ENCODE measurements around the gene SRC. TPM values are rescaled to one million over a fixed set of nuclear protein-coding genes. Genes with fewer than 3 reads are reported as not detected.

SRC gene
- total RNA-seq, 1 experiment from 2014 or later, result 7.2 TPM

DNA sequence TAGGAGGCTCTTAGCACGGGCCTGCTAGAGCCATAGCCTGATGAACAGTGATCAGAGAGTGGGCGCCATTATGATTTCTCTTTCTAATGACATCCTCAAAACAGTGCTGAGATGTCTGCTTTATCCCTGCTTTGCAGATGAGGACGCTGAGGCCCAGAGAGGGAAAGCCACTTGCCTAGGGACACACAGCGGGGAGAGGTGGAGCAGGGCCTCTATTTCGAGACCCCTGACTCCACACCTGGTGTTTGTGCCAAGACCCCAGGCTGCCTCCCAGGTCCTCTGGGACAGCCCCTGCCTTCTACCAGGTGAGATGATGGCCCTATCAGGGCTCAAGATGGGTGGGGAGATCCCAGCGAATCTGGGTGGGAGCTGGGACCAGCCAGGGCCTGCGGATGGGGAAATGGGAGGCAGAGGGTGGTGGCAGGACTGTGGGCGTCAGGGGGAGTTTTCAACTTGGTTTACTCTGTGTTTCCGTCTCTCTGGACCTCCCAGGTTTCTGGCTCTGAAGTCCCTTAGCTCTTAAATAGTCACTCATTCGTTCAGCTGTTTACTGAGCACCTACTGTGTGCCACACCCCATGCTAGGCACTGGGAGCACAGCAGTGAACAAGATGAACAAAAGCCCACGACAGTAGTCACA, 36.7 kb downstream of the SRC start:
- no peak for DNase-seq (ENCODE audit: low spot score)

DNA sequence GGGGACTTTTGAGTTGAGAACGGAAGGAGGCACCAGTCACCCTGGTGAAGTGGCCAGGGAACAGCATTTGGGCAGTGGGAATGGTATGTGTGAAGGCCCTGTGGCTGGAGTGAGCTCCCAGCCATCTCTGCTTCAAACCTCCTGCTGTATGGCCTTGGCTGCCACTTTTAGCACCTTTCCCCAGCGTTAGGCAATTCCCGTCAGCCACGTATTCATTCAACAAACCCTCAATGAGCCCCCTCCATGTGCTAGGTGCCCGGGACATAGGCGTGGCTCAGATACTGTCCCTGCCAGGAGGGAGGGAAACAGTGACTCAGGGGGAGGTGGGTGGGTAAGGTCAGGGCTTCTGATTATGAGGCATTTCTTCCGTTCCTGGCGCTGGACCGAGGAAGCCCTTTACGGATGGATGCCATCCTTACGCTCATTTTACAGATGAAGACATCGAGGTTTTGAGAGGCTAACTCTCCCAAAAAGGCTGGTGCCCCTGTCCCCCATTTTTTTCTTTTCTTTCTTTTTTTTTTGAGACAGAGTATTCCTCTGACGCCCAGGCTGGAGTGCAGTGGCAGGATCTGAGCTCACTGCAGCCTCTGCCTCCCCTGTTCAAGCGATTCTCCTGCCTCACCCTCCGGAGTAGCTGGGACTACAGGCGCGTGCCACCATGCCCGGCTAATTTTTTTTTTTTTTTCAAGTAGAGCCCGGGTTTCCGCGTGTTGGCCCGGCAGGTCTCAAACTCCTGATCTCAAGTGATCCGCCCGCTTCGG, 37.5 kb downstream of the SRC start:
- peak; percentile 35 for DNase-seq (ENCODE audit: low spot score)

DNA sequence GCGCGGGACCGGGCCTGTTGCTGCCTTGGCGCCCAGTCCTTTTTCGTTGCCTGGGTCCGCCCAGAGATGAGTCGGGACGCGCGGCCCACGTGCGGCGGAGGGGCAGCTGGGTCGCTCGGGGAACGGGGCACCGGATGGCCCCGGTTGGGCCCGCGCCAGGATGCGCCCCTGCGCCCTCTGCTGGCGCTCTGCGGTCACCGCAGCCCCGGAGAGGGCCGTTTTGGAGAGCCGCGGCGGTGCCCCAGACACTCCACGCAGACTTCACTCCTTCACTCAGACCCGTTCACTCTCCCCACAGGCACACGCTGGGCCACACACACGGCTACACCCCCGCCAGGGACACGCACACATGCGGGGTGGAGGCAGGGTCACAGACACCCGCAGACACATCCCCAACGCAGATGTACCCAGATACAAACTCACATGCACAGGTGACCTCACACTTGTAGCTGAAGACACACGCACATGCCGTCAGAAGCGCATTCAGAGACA, 38.8 kb downstream of the SRC start:
- no peak for DNase-seq (ENCODE audit: low spot score)

DNA sequence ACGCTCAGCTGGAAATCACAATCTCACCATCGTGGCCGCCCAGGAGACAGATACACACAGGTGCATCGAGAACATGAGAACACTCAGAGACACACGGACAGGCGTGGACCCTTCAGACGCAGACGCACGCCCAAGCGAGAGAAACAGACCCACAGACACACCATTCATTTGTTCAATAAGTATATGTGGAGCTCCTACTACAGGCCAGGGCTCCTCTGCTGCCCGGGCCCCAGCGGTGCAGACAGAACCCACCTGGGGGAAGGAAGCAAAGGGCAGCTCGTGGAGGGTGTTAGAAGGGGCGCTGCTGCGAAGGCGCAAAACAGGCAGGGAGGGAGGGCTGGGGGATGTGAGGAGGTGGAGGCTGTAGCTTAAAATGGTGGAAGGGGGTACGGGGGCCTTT, 39.2 kb downstream of the SRC start:
- DNase-seq (ENCODE audit: low spot score), result no peak

DNA sequence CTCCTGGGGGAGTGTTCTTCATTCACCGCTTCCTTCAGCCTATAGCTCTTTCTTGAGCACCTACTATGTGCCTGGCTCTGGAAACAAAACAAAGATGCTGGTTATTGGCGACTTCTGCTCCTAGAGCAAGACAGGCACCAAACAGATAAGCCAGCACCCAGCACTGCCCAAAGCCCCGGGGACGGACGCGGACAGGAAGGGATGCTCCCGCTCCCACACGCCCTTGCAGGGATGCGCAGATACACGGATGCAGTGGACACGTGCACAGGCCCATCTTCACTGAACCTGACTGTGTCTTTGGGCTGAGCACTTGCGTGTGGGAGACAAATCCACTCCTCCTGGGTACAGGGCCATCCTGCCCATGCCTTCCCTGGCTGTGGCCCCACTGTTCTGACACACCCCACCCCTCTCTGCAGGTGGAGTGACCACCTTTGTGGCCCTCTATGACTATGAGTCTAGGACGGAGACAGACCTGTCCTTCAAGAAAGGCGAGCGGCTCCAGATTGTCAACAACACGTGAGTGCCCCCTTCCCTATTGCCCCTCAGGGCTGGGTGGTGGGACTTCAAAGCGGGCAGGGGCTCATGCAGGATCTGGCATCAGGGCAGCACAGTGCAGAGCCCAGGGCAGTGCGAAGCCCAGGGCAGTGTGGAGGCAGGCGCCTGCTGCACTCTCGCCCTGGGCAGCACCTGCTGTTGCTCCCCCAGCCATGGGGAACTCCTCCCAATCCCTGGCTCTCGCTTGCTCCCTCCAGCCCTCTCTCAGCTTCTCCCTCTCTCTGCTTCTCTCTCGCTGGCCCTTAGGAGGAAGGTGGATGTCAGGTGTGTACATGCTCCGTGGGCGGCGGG, 39.9 kb downstream of the SRC start:
- DNase-seq (ENCODE audit: low spot score), result no peak

DNA sequence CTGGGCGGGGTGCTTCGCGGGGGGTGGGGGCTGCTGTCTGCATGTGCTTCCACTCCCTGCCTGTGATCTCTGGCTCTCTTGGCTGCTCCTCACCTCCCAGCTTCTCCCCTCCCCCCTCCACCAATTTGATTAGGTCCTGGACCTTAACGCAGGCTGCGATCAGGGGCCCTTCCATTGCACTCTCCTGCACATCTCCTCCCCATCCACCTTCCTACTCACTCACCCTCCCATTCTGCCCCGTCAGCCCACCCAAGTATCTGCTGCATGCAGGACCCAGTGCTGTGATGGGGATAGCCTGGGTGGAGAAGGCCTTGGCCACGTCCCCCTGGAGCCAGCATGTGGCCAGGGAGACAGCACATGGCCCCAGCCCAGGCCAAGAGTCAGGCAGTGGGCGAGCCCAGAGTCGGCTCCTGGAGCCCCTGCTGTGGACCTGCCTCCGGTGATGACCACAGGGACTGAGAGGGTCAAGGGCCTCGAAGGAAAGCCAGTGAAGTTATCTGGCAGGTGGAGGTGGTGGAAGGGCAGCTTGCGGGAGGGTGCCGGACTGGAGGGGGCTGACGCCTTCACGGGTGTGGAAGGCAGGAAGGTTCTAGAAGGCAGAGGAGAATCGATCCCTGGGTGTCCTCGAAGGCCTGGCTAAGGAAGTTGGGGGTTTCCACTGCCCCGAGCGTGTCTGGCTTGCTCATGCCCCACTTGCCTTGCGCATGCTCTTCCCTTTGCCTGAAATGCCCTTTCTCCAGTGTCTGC, 40.7 kb downstream of the SRC start:
- no peak for DNase-seq (ENCODE audit: low spot score)

DNA sequence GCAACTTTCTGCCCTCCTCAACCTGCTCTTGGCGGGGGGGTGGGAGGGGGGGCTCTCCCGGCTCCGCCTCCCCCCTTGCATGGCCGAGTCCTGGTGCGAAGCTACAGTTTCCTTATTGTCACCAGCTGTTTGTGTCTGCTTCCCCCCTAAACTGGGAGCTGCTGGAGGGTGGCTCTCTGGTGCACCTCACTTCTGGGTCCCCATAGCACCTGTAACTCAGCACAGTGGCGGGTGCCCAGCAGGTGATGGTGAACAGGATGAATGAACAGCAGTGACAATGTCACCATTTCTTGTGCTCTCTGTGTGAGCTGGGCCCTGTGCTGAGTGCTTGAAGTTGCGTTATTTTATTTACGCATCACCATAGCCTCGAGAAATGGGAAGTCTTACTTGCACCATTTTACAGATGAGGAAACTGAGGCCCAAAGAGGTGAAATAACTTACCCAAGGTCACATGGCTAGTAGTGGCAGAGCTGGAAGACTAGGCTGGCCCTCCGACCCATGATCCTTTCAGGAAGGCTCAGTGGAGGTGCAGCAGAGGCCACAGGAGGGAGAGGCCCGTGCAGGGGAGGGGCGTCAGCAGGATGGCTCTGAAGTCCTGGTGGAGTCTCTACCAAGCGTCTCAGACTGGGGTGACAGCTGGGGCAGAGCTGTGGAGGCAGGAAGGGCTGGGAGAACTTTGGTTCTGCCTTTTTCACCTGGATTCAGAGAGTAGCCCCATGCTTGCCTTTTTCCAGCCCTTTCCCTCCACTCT, 41.8 kb downstream of the SRC start:
- no peak for DNase-seq (ENCODE audit: low spot score)

DNA sequence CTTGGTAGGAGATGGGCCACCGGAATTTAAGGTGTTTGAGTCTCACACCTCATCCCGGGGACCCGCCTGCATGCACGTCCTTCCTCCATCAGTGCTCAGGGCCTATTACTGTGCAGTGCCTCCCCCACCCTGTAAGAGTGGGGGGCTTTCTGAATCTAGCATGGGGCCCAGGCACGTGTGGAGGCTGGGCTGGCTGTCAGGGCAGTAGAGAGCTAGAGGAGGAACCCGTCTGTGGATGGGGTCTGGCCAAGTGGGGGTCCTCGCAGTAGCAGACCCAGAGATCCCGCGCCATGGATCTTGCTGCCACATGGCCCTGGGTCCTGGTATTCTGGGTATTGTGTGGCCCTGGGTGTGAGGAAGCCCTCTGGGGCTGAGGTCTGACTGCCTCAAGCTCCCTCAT, 42.9 kb downstream of the SRC start:
- no peak for DNase-seq (ENCODE audit: low spot score)

DNA sequence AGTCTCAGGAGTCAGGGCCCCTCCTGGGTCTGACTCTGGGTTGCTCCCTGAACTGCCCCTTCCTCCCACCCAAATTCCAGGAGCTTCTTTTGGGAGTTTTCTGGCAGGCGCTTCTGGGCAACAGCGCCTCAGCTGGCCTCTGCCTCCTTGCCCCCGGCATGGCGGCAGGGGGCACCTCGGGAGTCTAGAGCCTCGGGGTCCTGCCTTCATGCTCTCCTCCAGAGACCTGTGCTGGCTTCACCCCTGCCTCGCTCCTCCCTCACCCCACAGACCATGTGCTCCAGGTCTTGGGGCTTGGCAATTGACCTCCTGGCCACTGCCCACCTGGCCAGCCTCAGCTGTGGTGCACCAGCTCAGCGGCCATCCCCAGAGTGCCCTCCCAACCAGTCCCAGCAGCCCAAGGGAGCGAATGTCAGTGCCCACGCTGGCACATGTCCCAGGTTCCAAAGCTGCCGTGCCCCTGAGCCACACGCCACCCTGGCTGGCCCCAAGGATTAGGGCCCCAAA, 43.4 kb downstream of the SRC start:
- no peak for DNase-seq (ENCODE audit: low spot score)

DNA sequence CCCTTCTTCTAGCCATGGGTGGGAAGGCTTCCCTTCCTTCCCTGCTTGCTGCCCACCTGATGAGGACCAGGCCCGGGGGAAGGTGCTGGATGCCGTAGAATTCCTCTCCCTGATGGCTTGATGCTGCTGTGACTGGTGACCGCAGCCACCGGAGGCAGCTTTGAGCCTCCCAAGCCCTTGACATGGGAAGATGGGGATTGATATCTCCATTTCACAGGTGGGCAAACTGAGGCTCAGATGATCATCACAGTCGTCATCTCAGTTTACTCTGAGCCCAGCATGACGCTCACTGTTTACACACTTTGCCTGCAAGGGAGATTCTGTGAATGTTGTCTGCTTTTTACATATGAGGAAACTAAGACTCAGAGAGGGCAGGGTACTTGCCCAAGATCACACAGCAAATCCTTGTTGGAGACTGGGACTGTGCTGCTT, 43.9 kb downstream of the SRC start:
- no peak for DNase-seq (ENCODE audit: low spot score)

DNA sequence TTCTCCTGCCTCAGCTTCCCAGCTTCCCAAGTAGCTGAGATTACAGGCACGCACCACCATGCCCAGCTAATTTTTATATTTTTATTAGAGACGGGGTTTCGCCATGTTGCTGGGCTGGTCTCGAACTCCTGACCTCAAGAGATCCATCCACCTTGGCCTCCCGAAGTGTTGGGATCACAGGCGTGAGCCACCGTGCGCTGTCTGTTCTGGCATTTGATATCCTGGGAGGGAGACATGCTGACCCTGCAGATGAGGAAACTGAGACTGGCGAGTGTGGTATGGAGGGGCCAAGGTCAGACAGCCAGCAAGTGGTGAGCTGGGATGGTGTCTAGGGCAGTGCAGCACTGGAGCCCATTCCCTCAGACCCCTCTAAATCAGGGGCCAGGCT, 44.6 kb downstream of the SRC start:
- no peak for DNase-seq (ENCODE audit: low spot score)

DNA sequence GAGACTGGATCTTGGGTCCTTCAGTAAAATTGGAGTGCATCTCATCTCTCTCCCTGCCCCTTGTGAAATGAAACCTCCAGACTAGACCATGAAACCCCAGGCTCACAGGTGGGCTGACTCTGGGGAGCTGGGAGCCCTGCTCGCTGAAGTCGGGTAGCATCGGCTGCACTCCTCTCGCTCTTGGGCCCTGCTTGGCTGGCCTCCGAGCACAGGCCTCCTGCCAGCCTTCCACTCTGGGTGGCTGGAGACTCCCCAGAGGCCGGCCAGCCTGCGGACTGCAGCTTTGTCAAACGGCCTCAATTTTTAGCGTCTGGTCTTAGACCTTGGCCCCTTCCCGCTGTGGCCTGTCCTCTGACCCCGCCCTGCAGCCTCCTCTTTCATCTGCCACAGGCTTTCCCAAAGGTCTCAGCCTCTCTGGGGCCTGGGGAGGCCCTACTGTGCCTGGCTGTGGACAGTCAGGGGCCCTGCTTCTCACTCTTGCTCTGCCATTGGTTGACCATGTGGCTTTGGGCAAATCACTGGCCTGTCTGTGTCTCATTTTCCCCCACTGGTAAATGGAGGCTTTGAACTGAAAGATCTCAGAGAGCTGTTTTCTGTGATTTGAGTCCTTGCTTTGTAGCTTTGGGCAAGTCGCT, 45.1 kb downstream of the SRC start:
- no peak for DNase-seq (ENCODE audit: low spot score)

DNA sequence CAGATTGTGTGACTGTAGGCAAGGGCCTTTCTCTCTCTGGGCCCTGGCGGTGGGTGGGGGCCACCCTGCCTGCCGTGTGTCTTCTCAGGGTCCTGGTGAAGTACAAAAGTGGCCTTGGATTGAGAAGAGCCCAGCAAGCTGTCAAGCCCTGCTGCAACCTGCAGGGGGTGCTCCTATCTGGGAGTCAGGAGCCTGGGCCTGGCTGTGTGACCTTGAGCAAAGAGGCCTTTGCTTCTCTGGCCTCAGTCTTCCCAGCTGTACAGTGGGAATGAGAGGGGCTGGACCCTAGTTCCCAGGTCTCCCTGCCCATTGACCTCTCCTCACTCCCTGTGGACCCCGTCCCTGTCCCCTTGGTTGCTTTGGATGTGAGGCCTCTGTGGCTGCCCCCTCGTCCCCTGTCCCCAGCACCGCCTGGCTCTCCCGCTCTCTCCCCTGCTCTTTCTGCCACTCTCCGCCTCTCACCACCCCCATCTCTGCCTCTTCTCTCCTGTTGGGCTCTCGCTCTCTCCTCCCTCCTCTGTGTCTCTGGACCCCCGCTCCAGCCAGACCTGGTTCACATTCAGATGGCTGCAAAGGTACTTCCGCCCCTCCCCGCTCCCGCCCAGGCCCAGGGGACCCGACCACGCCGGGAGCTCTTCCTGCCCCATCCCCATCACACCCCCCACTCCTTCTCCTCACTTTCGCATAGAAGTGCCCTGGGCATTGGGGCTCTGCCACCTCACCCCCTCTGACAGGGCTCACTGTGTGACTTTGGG, 46.7 kb downstream of the SRC start:
- DNase-seq (ENCODE audit: low spot score), result no peak

DNA sequence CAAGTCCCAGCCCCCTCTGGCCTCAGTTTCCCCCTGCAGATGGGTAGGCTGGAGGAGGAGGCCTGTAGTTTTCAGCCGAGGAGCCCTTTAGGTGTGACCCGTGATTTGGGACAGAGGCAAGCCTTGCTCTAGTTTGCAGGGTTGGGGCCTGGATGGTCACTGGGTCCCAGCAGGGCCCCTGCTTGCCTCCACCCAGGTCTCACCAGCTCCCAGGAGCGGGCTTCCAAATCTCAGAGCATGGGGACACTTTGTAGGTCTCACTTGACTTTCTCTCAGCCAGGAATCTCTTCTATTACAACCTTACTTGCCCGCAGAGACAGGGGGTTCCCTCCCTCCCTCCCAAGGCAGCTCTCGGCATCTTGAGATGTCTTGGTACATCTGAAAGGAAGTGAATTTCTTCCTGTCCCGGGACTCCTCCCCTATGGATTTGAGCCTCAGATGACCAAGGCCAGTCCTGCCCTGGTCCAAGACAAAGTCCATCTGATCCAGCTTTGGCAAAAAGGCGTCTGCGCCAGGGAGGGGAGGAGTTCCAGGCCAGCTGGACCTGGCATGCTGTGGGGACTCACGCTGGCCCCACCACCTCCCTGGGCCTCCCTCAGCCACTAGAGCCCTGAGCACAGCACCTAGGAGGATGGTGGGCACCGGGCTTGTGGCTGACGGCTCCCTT, 47.4 kb downstream of the SRC start:
- DNase-seq (ENCODE audit: low spot score), result no peak

DNA sequence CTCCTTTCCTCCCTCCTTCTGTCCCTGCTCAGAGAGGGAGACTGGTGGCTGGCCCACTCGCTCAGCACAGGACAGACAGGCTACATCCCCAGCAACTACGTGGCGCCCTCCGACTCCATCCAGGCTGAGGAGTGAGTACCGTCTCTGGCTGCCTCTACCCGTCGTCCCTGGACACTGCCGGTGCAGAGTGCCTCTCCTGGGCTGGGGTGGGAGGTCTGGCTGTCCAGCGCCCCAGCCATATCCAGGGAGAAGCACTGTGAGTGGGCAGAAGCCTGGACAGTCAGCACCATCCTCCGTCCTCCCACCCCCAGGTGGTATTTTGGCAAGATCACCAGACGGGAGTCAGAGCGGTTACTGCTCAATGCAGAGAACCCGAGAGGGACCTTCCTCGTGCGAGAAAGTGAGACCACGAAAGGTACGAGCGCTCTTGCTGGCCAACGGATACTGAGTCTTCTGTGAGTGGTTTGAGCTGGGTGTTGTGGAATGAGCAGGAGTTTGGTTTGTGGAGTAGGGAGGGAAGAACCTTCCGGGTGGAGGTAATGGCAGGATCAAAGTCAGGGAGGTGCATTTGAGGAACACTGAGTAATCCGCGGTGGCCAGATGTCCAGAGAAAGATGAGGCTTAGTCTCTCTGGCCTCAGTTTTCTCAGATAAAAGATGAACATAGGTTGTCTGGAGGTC, 48.1 kb downstream of the SRC start:
- no peak for DNase-seq (ENCODE audit: low spot score)

DNA sequence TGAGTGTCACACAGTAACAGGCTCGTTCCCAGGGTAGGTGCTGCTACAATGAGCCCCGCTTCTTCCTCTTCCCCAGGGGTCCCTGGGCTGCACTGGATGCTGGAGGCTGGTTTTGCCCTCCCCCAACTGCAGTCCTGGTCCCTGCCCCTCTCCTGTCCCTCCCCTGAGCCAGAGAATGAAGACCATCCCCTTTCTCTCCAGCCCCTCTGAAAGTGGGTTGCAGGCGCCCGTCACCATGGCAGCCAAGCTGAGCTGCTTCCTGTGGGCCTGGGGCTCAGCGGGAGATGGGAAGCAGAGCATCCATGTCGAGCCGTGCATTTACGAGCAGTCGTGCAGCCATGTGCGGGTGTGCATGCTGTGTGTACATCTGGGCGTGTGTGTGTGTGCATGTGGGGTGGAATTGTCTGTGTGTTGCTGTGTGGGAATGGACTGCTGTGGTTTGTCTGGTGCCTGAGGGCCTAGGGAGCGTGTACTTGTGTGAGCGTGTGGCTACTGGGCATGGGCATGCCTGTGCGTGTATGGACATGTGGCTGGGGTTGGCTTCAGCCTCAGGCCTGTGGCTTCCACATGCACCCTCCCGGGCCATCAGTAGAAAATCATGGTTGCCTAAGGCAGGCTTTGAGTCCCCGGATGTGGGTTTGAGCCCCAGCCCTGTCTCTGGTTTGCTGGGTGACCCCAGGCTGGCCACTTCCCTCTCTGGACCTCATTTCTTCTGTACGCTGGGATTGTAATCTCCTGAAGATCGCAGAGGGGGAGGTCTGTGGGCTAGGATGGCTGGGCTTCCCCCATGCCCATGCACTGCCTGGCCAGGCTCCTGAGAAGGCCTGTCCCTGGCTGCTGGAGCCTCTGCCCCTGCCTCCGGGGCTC, 48.8 kb downstream of the SRC start:
- no peak for DNase-seq (ENCODE audit: low spot score)

DNA sequence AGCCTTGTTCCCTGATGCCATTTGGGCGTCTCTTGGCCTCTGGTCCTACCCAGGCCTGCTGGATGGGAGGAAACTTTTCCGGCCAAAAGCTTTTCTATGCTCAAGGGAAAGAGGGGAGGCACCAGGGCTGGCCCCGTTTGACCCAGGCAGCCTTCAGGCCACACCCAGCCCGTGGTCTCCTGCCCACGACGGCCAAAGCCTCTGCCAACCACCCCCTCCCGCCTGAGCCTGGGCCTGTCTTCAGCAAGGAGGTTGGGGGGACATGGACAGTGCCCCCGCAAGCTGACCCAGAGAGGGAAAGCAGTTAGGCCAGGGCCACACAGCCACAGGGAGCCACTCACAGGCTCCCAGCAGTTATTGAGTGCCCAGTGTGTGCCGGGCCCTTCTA, 49.5 kb downstream of the SRC start:
- DNase-seq (ENCODE audit: low spot score), result no peak
